ENCODE data around the gene KRTAP10-4.
"Not testable (repeated sequence)": the region's sequence is repeated elsewhere in the genome, so short reads cannot be mapped to it uniquely, and the experiment has no call there.

KRTAP10-4 gene

GRCh38 chr21:44573630-44574456 lies at the start of gene KRTAP10-4:
TSS of gene KRTAP10-4 (plus strand) at chr21:44573729. CDS start at chr21:44573759, 30 bp downstream.
- intact Hi-C loops (cut with DNase I) = not testable (repeated sequence)
- DNase-seq = peak in 2 of 42 donors; percentile 17 to 21

- DNase-seq = no peak
- intact Hi-C loops (cut with DNase I) = no loop called here
These were observed 48.8 kb upstream of the KRTAP10-4 start for GRCh38 chr21:44524414-44525371.

GRCh38 chr21:44525391-44526095 lies 48.0 kb upstream of the KRTAP10-4 start:
- peak in 10 of 42 donors; percentile 4 to 44 (median 16) for DNase-seq
- intact Hi-C loops (cut with DNase I) = no loop called here

- DNase-seq = peak in 12 of 42 donors; percentile 2 to 41 (median 8)
- intact Hi-C loops (cut with DNase I) = no loop called here
These were observed 47.2 kb upstream of the KRTAP10-4 start for GRCh38 chr21:44526096-44526997.

GRCh38 chr21:44527156-44527982 lies 46.2 kb upstream of the KRTAP10-4 start:
- peak in 11 of 42 donors; percentile 3 to 34 (median 6) for DNase-seq
- intact Hi-C loops (cut with DNase I) = no loop called here

- peak in 9 of 42 donors; percentile 0 to 19 (median 7) for DNase-seq
These were observed 45.4 kb upstream of the KRTAP10-4 start for GRCh38 chr21:44527983-44528633.

GRCh38 chr21:44528634-44528995 lies 44.9 kb upstream of the KRTAP10-4 start:
- peak in 5 of 42 donors; percentile 0 to 9 (median 2) for DNase-seq
- intact Hi-C loops (cut with DNase I) = no loop called here

More at GRCh38 chr21:44527983-44528633, 45.4 kb upstream of the KRTAP10-4 start:
- intact Hi-C loops (cut with DNase I) = no loop called here

GRCh38 chr21:44529011-44529421 lies 44.5 kb upstream of the KRTAP10-4 start:
- peak in 12 of 42 donors; percentile 3 to 35 (median 7) for DNase-seq
- intact Hi-C loops (cut with DNase I) = no loop called here

GRCh38 chr21:44529503-44530125 lies 43.9 kb upstream of the KRTAP10-4 start:
- DNase-seq = peak in 12 of 42 donors; percentile 0 to 15 (median 5)
- intact Hi-C loops (cut with DNase I) = no loop called here

- intact Hi-C loops (cut with DNase I) = no loop called here
- DNase-seq = peak in 10 of 42 donors; percentile 0 to 14 (median 3)
These were observed 43.2 kb upstream of the KRTAP10-4 start for GRCh38 chr21:44530221-44530902.

GRCh38 chr21:44530903-44531605 lies 42.5 kb upstream of the KRTAP10-4 start:
- DNase-seq = peak in 12 of 42 donors; percentile 0 to 36 (median 6)
- intact Hi-C loops (cut with DNase I) = no loop called here

- peak in 12 of 42 donors; percentile 0 to 30 (median 12) for DNase-seq
- intact Hi-C loops (cut with DNase I) = no loop called here
These were observed 41.6 kb upstream of the KRTAP10-4 start for GRCh38 chr21:44531606-44532564.

- DNase-seq = peak in 10 of 42 donors; percentile 0 to 34 (median 10)
- intact Hi-C loops (cut with DNase I) = no loop called here
These were observed 40.8 kb upstream of the KRTAP10-4 start for GRCh38 chr21:44532712-44533111.
